ENCODE results near the gene ADD2.
"Not testable (repeated sequence)": the region's sequence is repeated elsewhere in the genome, so short reads cannot be mapped to it uniquely, and the experiment has no call there.

GRCh38 chr2:70797996-70798395 is 30.0 kb upstream of the ADD2 start:
- TF ChIP-seq, protein P1, sequence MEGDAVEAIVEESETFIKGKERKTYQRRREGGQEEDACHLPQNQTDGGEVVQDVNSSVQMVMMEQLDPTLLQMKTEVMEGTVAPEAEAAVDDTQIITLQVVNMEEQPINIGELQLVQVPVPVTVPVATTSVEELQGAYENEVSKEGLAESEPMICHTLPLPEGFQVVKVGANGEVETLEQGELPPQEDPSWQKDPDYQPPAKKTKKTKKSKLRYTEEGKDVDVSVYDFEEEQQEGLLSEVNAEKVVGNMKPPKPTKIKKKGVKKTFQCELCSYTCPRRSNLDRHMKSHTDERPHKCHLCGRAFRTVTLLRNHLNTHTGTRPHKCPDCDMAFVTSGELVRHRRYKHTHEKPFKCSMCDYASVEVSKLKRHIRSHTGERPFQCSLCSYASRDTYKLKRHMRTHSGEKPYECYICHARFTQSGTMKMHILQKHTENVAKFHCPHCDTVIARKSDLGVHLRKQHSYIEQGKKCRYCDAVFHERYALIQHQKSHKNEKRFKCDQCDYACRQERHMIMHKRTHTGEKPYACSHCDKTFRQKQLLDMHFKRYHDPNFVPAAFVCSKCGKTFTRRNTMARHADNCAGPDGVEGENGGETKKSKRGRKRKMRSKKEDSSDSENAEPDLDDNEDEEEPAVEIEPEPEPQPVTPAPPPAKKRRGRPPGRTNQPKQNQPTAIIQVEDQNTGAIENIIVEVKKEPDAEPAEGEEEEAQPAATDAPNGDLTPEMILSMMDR (IDR thresholded peaks at IDR 0.05), result not testable (repeated sequence)
- not testable (repeated sequence) for TF ChIP-seq EZH2 (IDR thresholded peaks at IDR 0.05; ENCODE audit: borderline replicate concordance, insufficient read depth, low read depth, low read length, poor library complexity, severe bottlenecking)

Data from B cell (primary cell).